Suppressor macrophage treated with lipopolysaccharide for 1 hour (primary cell): ENCODE data around the gene DDTL.
"Not testable (repeated sequence)": the region's sequence is repeated elsewhere in the genome, so short reads cannot be mapped to it uniquely, and the experiment has no call there.

Source experiments
- DNase-seq, 3 donors: peaks; one replicate each; pipeline ENCODE4 v3.0.0-alpha.2; 2020 to 2022

The DDTL gene

DNA sequence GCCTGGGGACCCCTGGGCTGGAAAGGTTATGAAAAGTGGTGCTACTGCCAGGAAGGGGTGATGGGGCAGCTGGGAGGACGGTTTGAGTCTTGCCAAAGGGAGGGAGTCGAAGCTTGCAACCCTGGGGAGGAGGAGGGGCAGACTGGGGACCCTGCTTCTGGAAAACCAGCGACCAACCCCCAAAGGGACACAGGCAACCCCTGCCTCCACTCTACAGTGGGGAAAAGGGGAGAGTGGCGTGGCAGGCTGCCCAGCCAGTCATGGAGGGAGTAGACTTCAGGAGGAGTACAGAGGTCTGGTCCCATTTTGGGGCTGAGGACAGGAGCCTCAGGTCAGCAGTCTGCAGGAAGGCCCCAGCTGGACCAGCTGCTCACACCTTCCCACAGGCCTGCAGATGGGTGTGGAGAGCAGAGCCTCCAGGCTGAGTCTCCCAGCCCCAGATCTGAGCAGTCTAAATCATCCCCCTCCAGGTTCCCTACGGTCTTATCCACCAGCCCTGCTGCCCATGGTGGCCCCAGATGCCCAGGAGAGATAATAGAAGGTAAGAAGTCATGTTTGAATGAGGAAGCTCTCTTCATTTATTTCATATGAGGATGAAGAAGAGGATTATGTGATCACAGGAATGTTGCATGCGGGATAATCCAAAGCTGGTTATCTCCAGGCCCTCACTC is 4.3 kb downstream of the DDTL start:
- no peak for DNase-seq

DNA sequence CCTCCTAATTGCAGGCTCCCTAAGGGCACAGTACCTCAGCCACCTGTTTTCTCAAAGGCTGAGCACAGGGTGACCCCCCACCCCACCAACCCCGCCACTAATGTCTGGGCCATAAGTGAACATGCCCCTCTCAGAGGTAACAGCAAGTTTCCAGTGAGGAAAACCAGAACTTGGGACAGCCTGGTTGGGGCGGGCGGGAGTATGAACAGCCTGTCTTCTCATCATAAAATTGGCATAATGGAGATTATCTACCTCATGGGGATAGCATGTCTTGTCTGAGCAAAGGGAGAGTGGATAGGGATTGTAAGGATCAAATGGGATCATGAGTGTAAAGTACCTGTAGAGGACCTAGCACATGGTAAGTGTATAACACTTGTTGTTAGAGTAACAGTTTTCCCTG is 5.2 kb downstream of the DDTL start:
- not testable (repeated sequence) for DNase-seq

DNA sequence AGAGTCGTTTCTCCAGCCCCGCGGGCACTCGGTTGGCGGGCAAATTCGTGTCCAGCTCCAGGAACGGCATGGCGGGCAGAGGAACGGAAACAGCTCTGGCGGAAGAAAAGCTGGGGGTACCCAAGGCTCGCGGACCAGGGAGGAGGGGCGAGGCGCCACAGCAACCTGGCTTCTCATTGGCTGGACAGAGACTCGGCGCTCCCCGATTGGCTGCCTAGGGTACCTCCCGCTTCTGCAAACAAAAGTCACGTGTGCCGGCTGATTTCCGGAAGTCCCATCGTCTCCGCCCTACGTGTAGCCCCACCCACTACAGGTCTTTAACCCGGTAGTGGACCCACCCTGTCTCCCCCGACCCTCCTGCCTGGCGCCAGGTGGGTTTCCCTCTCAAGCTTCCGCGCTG is 7.7 kb downstream of the DDTL start, which contains the start of gene DDT:
DDT (minus strand) TSS at position 97 of the 400 bp plus-strand sequence; CDS start at position 70, 27 bp downstream.
- not testable (repeated sequence) for DNase-seq

DNA sequence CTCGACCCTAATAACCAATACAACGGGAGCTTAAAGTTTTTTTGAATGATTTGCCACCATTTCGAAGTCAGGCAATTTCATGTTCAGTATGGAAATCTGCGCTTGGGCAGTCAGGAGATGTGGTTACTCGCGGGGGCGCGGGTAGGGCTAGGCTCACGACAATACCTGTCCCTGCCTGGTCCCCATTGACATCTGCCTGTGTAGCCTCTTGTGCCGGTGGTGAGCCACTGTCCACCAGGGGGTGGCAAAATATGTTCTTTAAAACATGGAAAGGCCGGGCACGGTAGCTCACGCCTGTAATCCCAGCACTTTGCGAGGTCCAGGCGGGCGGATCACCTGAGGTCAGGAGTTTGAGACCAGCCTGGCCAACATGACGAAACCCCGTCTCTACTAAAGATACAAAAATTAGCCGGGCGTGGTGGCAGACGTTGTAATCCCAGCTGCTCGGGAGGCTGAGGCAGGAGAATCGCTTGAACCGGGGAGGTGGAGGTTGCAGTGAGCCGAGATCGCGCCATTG is 8.2 kb downstream of the DDTL start:
- not testable (repeated sequence) for DNase-seq

DNA sequence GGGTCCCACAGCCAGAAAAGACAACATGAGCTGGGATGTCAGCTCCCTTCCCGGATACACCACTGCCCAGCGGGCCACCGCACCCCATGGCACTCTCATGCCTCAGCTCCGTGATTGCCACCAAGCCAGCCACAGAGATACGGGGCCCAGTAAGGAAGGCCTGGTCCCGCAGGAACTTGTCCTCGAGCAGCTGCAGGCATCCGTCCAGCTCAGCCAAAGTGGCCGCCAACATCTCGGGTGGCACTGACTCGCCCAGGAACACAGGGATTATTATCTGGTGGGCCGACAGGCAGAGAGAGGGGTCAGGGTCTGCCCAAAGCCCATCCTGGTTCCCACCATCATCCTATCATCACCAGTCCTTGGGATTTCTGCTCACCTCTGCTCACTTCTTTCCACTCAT is 10.6 kb downstream of the DDTL start:
- DNase-seq = not testable (repeated sequence)

DNA sequence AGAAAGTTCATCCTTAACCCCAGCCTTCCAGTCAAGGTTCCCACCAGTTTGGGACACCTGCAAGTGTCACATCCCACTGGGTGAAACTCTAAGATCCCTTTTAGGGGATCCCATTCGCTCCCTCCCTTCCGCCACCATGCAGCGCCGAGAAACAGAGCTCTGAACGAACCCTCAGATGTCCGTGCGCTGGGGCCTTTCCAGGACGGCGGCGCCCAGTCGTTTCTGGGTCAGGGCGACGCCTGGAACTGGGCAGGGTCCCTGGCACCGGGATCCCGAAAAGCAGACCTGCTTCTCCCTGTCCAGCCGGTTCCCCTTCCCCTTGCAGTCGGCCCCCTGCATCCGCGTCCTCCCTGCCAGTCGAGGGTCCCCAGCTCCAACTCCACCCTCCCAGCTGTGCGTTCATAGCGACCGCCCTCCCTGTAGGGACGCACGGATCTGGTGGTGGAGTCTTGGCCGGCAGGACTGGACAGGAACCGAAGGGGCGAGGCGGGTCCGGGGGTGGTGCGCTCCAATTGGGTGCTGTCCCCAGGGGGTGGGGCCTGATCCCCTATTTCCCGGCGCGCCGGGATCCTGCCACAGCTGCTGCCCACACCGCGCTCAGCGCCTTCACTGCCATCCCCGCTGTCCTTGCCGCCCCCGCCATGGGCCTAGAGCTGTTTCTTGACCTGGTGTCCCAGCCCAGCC is 13.0 kb downstream of the DDTL start, which contains the start of gene GSTT2:
GSTT2 (plus strand) TSS at position 578 of the 684 bp plus-strand sequence.
- not testable (repeated sequence) for DNase-seq

DNA sequence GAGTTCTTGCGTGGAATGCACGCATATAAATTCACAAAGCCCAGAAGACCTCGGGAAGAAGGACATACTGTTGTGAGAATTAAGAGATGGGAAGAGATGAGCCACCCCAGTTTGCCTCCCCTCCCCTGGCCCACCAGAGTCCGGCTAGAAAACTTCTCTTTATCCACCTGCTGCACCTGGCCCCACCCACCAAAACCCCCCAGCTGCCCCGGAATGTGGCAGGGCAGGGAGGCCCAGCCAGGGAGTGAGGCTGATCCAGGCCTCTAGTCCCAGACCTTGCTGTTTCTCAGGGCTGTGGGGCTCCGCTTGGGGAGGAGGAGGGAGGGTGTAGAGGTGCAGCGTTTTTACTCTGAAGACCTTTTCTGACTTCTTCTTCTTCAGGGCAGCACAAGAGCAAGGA is 13.9 kb downstream of the DDTL start:
- not testable (repeated sequence) for DNase-seq

DNA sequence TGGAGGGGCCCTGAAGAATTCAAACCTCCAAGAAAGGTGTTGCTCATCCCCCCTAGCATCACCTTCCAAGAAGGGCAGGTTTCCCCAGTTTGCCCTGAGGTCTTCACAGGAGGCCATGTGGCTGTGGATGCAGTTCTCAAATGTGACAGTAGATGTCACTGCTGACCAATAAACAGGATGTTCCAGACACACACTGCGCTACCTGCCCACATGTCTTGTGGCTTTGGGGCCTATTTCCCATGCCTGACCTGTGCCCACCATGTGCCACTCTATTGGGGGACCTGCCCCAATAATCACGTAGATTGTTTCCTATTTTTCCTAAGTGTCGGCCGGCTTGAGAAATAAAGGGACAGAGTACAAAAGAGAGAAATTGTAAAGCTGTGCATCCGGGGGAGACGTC is 17.7 kb downstream of the DDTL start:
- DNase-seq = peak in 2 of 3 donors; percentile 13 to 55

DNA sequence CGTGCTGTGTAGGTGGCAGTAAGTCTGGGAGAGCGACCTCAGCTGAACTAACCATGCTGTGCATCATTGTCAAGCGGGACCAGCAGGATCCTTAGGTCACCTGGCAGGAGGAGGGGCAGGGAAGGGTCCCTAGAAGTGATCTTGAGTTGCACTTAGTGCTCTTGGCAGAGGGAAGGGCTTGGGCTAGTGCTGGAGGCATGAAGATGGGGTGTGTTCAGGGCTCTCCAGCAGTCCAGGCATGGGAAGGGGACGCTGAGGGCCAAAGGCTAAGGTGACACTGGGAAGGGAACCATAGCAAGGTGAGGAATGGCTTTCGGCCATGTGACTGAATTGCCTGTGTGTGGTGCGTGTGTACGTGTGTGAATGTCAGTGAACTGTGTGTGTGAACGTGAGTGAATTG is 19.4 kb downstream of the DDTL start:
- DNase-seq = not testable (repeated sequence)

DNA sequence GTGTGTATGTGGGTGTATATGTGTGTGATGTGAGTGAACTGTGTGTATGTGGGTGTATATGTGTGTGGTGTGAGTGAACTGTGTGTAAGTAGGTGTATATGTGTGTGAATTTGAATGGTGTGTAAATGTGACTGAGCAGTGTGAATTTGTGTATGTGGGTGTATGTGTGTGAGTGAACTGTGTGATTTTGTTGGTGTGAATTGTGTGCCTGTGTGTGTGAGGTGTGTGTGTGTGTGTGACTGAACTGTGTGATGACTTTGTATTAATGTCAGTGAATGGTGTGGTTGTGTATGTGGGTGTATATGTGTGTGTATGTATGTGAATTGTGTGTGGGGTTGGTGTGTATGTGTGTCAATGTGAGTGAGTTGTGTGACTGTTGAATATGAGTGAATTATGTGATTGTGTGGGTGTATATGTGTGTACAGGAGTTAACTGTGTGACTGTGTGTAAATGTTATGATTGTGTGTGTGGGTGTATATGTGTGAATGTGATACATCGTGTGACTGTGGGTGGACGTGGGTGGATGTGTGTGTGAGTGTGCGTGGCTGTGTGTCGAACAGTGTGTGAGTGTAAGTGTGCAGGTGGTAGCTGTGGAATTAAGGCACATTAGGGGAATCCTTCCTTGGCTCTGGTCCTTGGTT is 20.0 kb downstream of the DDTL start:
- DNase-seq = not testable (repeated sequence)

DNA sequence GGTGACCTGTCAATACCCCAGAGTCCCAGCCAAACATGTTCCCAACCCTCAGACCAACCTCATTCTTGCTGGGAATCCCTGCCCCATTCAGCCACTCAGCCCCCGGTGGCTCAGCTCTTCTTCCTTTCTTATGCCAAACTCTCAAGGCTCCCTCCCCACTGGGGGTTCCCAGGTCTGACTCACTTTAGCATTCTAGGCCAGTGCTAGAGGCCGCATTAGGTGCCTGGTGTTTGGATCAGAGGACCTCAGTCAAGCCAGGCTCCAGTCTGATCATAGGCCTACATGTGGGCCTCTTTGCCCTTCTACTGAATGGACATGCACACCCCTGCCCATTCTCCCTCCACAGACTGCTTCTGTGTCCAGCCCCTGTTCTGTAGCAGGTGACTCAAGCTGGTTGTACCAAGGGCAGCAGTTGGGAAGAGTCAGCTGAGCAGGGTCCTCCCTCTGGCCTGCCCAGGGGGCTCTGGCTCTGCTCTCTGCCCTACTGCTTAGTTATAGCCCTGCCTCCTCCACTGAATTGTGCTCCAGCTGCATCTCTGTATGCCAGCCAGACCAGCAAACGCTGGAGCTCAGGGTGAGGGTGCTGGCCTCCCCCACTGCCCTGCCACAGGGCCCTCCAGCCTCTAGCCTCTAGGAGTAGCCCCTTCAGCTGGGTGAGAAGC is 23.0 kb downstream of the DDTL start:
- peak; percentile 70 to 88 (median 77) for DNase-seq

DNA sequence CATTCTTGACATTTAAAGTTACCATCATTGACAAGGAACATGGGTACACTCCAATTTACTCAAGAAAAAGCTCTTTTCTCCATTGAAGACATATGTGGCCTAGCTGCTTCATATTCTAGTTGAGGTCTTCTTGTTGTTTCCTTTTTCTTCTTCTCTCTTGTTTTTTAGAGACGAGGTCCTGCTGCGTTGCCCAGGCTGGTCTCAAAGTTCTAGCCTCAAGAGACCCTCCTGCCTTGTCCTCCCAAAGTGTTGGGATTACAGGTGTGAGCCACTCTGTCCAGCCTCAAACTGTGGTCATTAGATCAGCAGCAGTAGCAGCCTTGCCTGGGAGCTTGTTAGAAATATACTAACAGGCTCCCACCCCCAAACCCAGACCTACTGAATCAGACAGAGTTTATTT is 26.4 kb downstream of the DDTL start:
- DNase-seq = not testable (repeated sequence)

DNA sequence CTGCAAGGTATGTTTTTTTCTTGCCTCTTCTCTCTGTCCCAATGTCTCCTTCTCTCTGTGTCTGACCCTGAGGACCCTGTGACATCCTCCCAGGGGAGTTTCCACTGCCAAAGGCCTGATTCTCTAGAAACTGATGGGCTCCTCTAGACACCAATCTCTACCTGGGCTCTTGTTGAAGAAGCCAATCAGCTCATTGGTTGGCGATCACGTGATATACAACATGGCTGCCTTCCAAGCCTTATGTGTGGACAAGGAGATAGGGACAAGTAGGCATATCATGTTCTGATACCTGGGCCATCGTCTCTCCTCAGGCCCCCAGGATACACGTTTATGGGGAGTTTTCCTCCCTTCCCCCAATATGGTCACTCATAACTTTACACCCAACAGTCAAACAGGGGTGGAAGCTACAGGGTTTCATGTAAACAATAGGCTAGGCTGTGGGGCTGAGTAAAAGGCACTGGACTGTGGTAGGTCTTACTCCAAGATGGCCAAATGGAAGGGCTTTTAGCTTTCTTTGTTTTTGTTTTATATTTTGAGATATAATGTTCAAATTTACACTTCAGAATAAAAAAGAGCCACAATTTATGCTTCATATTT is 27.0 kb downstream of the DDTL start:
- DNase-seq = not testable (repeated sequence)

DNA sequence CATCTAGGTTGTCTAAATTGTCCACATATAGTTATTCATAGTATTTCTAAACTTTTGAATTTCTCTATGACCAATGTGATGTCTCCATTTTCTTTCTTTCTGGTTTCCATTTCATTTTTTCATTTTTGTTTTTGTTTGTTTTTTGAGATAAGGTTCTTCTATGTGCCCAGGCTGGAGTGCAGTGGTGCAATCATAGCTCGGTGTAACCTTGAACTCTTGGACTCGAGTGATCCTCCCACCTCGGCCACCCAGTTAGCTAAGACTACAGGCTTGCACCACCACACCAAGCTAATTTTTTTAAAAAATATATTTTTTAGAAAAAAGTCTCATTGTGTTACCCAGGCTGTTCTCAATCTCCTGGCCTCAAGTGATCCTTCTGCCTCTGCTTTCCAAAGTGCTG is 30.4 kb downstream of the DDTL start:
- DNase-seq = no peak

DNA sequence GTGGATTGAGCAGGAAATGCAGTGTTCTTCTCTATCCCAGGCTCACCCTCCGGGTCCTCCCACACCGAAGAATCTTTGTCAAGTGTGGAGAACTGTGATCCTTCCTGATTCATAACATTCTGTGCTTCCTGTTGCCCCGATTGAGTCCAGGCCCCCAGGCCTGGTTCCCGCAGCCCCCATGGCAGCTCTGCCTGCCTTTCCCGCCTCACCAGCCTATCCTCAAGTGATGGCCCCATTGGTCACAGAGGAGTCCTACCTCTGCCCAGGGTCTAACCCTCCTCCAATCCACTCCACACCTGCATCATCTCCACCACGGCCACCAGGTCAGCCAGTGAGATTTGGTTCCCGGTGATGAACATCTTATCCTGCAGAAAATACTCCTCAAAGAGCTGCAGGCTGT is 33.1 kb downstream of the DDTL start:
- DNase-seq = not testable (repeated sequence)

DNA sequence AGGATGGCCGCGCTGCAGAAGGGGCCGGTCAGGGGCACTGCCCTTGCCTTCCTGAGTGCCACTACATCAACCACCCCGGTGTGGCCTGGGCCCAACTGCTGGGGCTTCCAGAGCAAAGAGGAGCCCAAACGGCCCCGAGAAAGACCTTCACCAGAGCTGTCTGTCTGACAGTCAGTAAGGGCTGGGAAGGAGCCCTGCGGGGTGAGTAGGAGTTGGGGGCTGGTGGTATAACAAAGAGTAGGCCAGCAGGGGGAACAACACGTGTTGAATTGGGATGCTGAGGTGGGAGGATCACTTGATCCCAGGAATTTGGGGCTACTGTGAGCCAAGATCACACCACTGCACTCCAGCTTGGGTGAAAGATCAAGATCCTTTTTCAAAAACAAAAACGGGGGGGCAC is 34.6 kb downstream of the DDTL start:
- DNase-seq = no peak

DNA sequence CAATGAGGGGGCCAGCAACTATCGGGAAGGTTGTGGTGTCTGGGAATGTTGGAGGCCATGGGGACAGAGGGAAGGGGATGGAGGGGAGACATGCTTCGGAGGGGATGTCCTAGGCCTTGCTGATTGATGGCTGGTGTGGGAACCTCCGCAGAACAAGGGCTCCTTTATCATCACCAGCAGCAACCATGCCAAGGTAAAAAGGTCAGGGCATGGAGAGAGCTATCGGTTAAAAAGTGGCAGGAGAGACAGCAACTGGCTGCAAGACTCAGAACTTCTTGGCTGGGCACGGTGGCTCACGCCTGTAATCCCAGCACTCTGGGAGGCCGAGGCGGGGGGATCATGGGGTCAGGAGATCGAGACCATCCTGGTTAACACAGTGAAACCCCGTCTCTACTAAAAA is 35.6 kb downstream of the DDTL start:
- no peak for DNase-seq

DNA sequence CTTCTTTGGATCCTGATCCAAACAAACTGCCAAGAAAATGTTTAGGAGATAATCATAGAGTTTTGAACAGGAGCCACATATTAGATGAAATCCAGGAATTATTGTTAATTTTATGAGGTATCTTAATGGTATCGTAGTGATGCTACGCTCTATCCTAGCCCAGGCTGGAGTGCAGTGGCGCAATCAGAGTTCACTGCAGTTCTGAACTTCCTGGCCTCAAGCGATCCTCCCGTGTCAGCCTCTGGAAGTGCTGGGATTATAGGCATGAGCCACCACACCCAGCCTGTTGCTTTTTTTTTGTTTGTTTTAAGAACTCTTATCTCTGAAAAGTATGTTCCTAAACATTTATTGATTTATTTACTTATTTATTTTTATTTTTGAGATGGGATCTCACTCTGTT is 36.2 kb downstream of the DDTL start:
- no peak for DNase-seq

DNA sequence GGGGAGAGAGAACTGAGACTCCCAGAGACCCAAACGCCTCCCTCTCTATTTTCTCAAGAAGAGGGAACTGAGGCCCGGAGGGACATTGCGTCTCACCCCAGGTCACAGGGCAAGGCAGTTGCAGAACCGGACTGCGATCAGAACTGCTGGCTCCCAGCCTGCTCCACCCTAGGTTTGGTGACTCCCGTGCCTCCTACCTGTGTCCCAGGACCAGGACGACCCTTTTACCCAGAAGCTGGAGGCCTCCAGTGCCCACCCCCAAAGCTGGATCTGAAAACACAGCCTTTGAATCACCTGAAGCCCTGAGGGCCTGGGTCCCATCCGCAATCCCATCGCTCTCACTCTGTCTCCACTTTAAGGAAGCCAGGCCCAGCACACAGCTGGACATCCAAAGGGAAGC is 37.2 kb downstream of the DDTL start:
- no peak for DNase-seq

DNA sequence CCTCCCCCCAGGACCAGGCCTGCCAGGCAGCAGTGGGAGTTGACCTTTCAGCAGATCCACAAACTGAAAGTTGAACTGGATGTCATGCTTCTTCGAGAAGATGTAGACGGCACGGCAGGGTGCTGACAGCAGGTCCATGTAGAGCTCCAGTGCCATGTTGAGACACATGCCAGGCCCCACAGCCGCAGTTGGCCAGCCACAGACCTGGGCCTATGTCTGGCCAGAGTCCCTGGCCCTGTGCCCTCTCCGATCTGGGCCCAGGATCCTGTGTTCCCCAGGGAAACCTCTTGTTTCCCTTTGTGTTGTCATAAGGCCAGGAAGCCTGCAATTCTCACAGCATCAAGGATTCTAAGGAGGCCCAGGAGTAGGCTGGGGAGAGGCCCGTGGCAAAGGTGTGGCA is 38.5 kb downstream of the DDTL start, which contains the start of gene GSTT4:
GSTT4 (minus strand) TSS at position 253 of the 400 bp plus-strand sequence; CDS start at position 156, 97 bp downstream.
- no peak for DNase-seq

DNA sequence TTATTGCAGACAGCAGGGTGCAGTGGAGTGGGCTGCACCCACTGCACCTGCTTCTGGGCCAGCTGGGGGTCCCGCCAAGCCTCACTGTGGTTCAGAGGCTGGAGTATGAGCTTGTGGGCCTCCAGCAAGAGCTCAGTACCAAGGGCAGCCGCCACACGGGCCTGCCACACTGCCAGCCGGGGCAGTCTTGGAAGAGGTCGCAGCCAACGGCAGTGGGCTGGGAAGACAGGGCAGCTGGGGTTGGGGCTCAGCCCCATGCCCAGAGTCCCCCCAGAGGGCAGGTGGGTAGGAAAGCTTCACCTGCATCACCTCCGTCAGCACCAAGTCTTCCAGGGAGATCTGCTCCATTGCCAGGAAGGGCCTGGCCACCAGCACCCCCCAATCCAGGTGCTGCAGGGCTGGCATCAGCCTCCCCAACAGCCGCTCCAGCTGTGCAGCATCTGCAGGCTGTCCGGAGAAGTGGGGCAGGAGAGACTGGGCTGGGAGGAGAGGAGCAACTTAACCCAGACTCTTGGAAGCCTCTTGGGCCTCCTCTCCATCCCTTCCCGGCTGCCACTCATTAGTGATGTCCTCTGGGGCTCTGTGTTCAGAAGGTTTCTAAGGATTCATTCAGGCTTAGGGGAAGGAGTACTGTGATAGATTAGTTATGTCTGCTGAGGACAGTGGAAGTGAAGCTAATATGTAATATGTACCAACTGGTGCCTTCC is 39.7 kb downstream of the DDTL start:
- DNase-seq = no peak

DNA sequence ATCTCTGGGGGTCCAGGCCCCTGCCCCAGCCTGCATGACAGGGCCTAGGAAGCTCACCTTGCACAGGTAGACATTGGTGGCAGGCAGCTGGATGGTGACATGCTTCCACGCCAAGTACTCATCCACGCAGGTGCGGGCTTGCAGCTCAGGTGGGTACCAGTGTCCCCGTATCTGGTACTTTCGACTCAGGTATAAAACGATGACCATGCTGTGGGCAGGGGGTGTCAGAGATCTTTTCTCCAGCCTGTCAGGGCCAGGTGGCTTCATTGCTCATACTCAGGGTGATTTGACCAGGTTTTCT is 40.2 kb downstream of the DDTL start:
- DNase-seq = no peak
